Panc1 (cell line): ENCODE measurements around the gene MX1. TPM values are rescaled to one million over a fixed set of nuclear protein-coding genes. Genes with fewer than 3 reads are reported as not detected.

Source experiments
- ATAC-seq: fragments of 200-7000 bp; cut with Tn5 transposase; 2 replicates; pipeline ENCODE4 v1.9.1; 2020; ENCODE audit warnings: mild to moderate bottlenecking, moderate library complexity
- BruUV-seq: library from RNA; stranded (reverse); fragments of 400-500 nt; replicated peaks from 2 replicates; lab custom pipeline; 2021; lab: Mats Ljungman, UMichigan
- CTCF ChIA-PET: fragments of 300-600 bp; sonication (Branson Sonifier 250); formaldehyde crosslinking; loops from one replicate; lab custom pipeline; 2022; ENCODE audit warnings: antibody characterized with exemption; lab: Charles Lee
- POLR2A ChIA-PET: fragments of 300-600 bp; sonication (Branson Sonifier 250); formaldehyde crosslinking; loops from one replicate; lab custom pipeline; 2022; ENCODE audit warnings: antibody characterized with exemption; lab: Charles Lee
- DNase-seq: peaks from one replicate; pipeline ENCODE4 v3.0.0-alpha.2; 2010; ENCODE audit warnings: low read depth, low spot score
- H3K27ac ChIP-seq: 2 replicates; pipeline ENCODE4 v1.5.1; 2011; ENCODE audit warnings: mild to moderate bottlenecking, low read length, inconsistent platforms
- H3K27me3 ChIP-seq: fragments of 200-500 bp; sonication (Bioruptor generic); 2 replicates; pipeline ENCODE4 v1.6.0; 2014; ENCODE audit warnings: low read length, inconsistent platforms; ENCODE audit not compliant: control insufficient read depth, insufficient read depth
- H3K36me3 ChIP-seq: fragments of 200-500 bp; sonication (Bioruptor generic); 2 replicates; pipeline ENCODE4 v1.5.1; 2014; ENCODE audit warnings: inconsistent platforms, mild to moderate bottlenecking, low read length, moderate library complexity; ENCODE audit not compliant: control insufficient read depth, insufficient read depth
- H3K4me1 ChIP-seq: 2 replicates; pipeline ENCODE4 v1.5.1; 2011; ENCODE audit warnings: inconsistent platforms, mild to moderate bottlenecking, low read length, moderate library complexity; ENCODE audit not compliant: control insufficient read depth, insufficient read depth
- H3K4me3 ChIP-seq, 2 experiments: 2 replicates each; pipeline ENCODE4 v1.5.1; 2011 to 2012; ENCODE audit warnings: low read depth in 2 of 2, low read length in 2 of 2, mild to moderate bottlenecking in 2 of 2, inconsistent platforms in 1 of 2, moderate library complexity in 1 of 2
- H3K9me3 ChIP-seq: fragments of 200-500 bp; sonication (Bioruptor generic); 2 replicates; pipeline ENCODE4 v1.5.1; 2014; ENCODE audit warnings: low read depth, mild to moderate bottlenecking, inconsistent platforms, low read length, moderate library complexity; ENCODE audit not compliant: control insufficient read depth, insufficient read depth
- CTCF ChIP-seq: fragments of 450-650 bp; IDR thresholded peaks from 2 replicates; pipeline ENCODE4 v1.5.1; 2017; ENCODE audit warnings: mild to moderate bottlenecking
- POLR2AphosphoS5 ChIP-seq: IDR thresholded peaks from 2 replicates; pipeline ENCODE4 v1.6.1; 2012; ENCODE audit warnings: mild to moderate bottlenecking, low read depth, low read length, moderate library complexity
- REST ChIP-seq, 2 experiments: IDR thresholded peaks; 2 replicates each; pipeline ENCODE4 v1.6.1; 2011 to 2012; ENCODE audit warnings: low read depth in 2 of 2, control low read depth in 1 of 2, low read length in 1 of 2, mild to moderate bottlenecking in 1 of 2, moderate library complexity in 1 of 2; ENCODE audit not compliant: insufficient read depth in 1 of 2
- SIN3A ChIP-seq: IDR thresholded peaks from 2 replicates; pipeline ENCODE4 v1.6.1; 2012; ENCODE audit warnings: low read depth, mild to moderate bottlenecking, low read length, moderate library complexity, borderline replicate concordance; ENCODE audit not compliant: insufficient read depth
- TCF7L2 ChIP-seq: IDR thresholded peaks from 2 replicates; pipeline ENCODE4 v1.6.1; 2011; ENCODE audit warnings: mild to moderate bottlenecking, low read depth, low read length, inconsistent platforms
- in situ Hi-C: cut with HindIII; loops from 2 replicates; pipeline ENCODE4 v1.10.0; 2016; ENCODE audit warnings: low sequenced_read_pairs, low pct_unique_long_range_greater_than_20kb
- intact Hi-C: fragments of 100-400 bp; cut with micrococcal nuclease; formaldehyde crosslinking; loops from one replicate; pipeline ENCODE4 v1.10.0; 2022; ENCODE audit not compliant: unreplicated experiment
- total RNA-seq: library from RNA; stranded (reverse); gene quantifications from one replicate; pipeline ENCODE4 v1.2.1, GENCODE V29; 2021; ENCODE audit not compliant: unreplicated experiment

Gene MX1
- total RNA-seq, 1 experiment from 2014 or later, result 7.8 TPM

GRCh38 chr21:41443562-41443961 is 17.5 kb downstream of the MX1 start:
- intact Hi-C loops, result no loop called here
- Histone ChIP-seq H3K4me1 (no peaks in the 10 kb centered on the region), H3K36me3 (no peaks in the 10 kb centered on the region), H3K9me3 (no peaks in the 10 kb centered on the region), H3K27me3 (no peaks in the 10 kb centered on the region), H3K4me3 (no peak overlapping the region), H3K27ac (no peak overlapping the region)
- no TSS peak for BruUV-seq
- TF ChIP-seq CTCF (no peak), SIN3A (no peak), TCF7L2 (no peak), REST (IDR thresholded peaks at IDR 0.05; ENCODE audit: insufficient read depth in 1 of 2, low read depth in 2 of 2, low read length in 1 of 2) (no peak), POLR2AphosphoS5 (no peak)
- in situ Hi-C loops, result no loop called here
- POLR2A ChIA-PET, result no interaction called here
- CTCF ChIA-PET, result no interaction called here
- no peak for ATAC-seq
- no peak for DNase-seq

- Histone ChIP-seq H3K27ac (no peak overlapping the region), H3K9me3 (no peaks in the 10 kb centered on the region), H3K36me3 (no peaks in the 10 kb centered on the region), H3K4me3 (no peak overlapping the region), H3K4me1 (no peaks in the 10 kb centered on the region), H3K27me3 (no peaks in the 10 kb centered on the region)
- CTCF ChIA-PET, result no interaction called here
- in situ Hi-C loops, result no loop called here
- DNase-seq (no peak), ATAC-seq (no peak)
- POLR2A ChIA-PET, result no interaction called here
- no TSS peak for BruUV-seq
- no peak for TF ChIP-seq POLR2AphosphoS5
- TF ChIP-seq CTCF, result no peak
- TF ChIP-seq TCF7L2, result no peak
- TF ChIP-seq SIN3A, result no peak
- TF ChIP-seq REST (IDR thresholded peaks at IDR 0.05; ENCODE audit: insufficient read depth in 1 of 2, low read depth in 2 of 2, low read length in 1 of 2), result no peak
- intact Hi-C loops, result no loop called here
These were observed 18.8 kb downstream of the MX1 start for GRCh38 chr21:41444703-41445464.
